ENCODE results near the gene PLA2G5. TPM values are rescaled to one million over a fixed set of nuclear protein-coding genes. Genes with fewer than 3 reads are reported as not detected.

The PLA2G5 gene
- total and polyA plus RNA-seq, 9 of the 15 experiments (the other 6 are each of a cell fraction or from before 2014, with no cell fraction given), result not detected

GRCh38 chr1:20048563-20048962 lies 21.4 kb upstream of the PLA2G5 start:
- FAIRE-seq (no peak), ATAC-seq (no peak), DNase-seq (ENCODE audit: extremely low read depth in 1 of 4, low spot score in 3 of 4) (no peak)
- Histone ChIP-seq H3K9me3 (replicated peaks; ENCODE audit: control insufficient read depth, insufficient read depth, low read depth, low read length) (no peaks in the 10 kb centered on the region), H3K4me3 (no peak overlapping the region), H3K4me2 (ENCODE audit: insufficient read depth, low read length) (no peak overlapping the region), H2AFZ (ENCODE audit: low read depth, low read length) (no peak overlapping the region), H3K9ac (ENCODE audit: insufficient read depth in 1 of 2, low read depth in 2 of 2, low read length in 2 of 2) (no peak overlapping the region), H3K27ac (ENCODE audit: extremely low read depth, low read depth, low read length) (no peak overlapping the region), H3K27me3 (ENCODE audit: control insufficient read depth in 2 of 2, insufficient read depth in 2 of 2, low read length in 2 of 2) (no peaks in the 10 kb centered on the region), H3K79me2 (ENCODE audit: control insufficient read depth, insufficient read depth, low read length) (no peaks in the 10 kb centered on the region), H3K4me1 (replicated peaks in 1 of 2; ENCODE audit: control insufficient read depth in 2 of 2, insufficient read depth in 2 of 2, low read length in 2 of 2) (no peaks in the 10 kb centered on the region), H3K9me1 (ENCODE audit: control insufficient read depth, insufficient read depth, low read length) (no peaks in the 10 kb centered on the region), H4K20me1 (replicated peaks; ENCODE audit: control insufficient read depth, insufficient read depth, low read length) (no peaks in the 10 kb centered on the region), H3K36me3 (ENCODE audit: control insufficient read depth, insufficient read depth, low read length) (no peaks in the 10 kb centered on the region)
- WGBS (ENCODE audit: insufficient coverage, low coverage, missing lambda C conversion rate), result 0% methylated on average over 1 of the region's 1 CpG
- ChIA-PET CTCF (ENCODE audit: low intra/inter-chr PET ratio) (no interaction called here), POLR2A (interaction anchor here (0.6 kb wide), 1 partner anchor 129 kb away, joined by 3 read pairs; no protein-coding TSS in a partner anchor)
- intact Hi-C loops (cut with micrococcal nuclease), result no loop called here
- in situ Hi-C loops (cut with MboI), result no loop called here
- no TSS peak for BruUV-seq (replicated peaks)
- peak; percentile 80 for TF ChIP-seq ZNF316 (IDR thresholded peaks at IDR 0.05)
- TF ChIP-seq RBM39 (optimal IDR thresholded peaks at IDR 0.05; ENCODE audit: low read depth, low read length), result no peak
- peak; percentile 41; the same call in 1 of the 2 replicates for TF ChIP-seq MAFK (IDR thresholded peaks at IDR 0.05; ENCODE audit: low read length)
- TF ChIP-seq PCBP1 (IDR thresholded peaks at IDR 0.05; ENCODE audit: low read depth, low read length, poor library complexity, severe bottlenecking), result no peak
- TF ChIP-seq MGA (IDR thresholded peaks at IDR 0.05), result no peak
- TF ChIP-seq THAP7 (CRISPR knock-in tag; IDR thresholded peaks at IDR 0.05), result no peak
- TF ChIP-seq L3MBTL2 (IDR thresholded peaks at IDR 0.05), result no peak
- TF ChIP-seq HOMEZ (CRISPR knock-in tag; IDR thresholded peaks at IDR 0.05), result no peak
- TF ChIP-seq DIDO1 (tag; IDR thresholded peaks at IDR 0.05; ENCODE audit: low read depth), result no peak
- no peak for TF ChIP-seq PHTF2 (CRISPR knock-in tag; IDR thresholded peaks at IDR 0.05)
- no peak for TF ChIP-seq SNIP1 (IDR thresholded peaks at IDR 0.05; ENCODE audit: low read depth)

All from K562 (cell line).